Left ventricle myocardium superior (tissue), 1 donor: ENCODE measurements around the gene SLC2A4RG. TPM values are rescaled to one million over a fixed set of nuclear protein-coding genes. Genes with fewer than 3 reads are reported as not detected.
"Not testable (repeated sequence)": the region's sequence is repeated elsewhere in the genome, so short reads cannot be mapped to it uniquely, and the experiment has no call there.

ENCODE experiments used
- ATAC-seq: fragments of 200-7000 bp; cut with Tn5 transposase; one replicate; pipeline ENCODE4 v1.9.1; 2020; ENCODE audit warnings: mild to moderate bottlenecking, moderate library complexity
- DNase-seq: peaks from one replicate; pipeline ENCODE4 v3.0.0-alpha.2; 2020
- intact Hi-C: fragments of 100-400 bp; cut with micrococcal nuclease; formaldehyde crosslinking; loops from one replicate; pipeline ENCODE4 v1.11.0; 2022
- total RNA-seq: library from RNA; stranded (reverse); fragmentation: NEBNext Ultra II Directional; extraction: Animal tissue kit (Norgen Biotek cat#: 25700); gene quantifications from one replicate; pipeline ENCODE4 v1.2.1, GENCODE V29; 2021
- donor health status: DM: no; HTN: yes; CAD: no; lungs with severe emphysema.

The SLC2A4RG gene
- total RNA-seq, 1 donor from 2014 or later: 104 TPM

- intact Hi-C loops: no loop called here
- DNase-seq: no peak
These were observed 28.3 kb downstream of the SLC2A4RG start for GRCh38 chr20:63767886-63768285.

GRCh38 chr20:63768591-63769515 lies 29.3 kb downstream of the SLC2A4RG start:
- ATAC-seq: no peak
- intact Hi-C loops: no loop called here
- no peak for DNase-seq

More at GRCh38 chr20:63767886-63768285, 28.3 kb downstream of the SLC2A4RG start:
- ATAC-seq: no peak

- ATAC-seq: no peak
- intact Hi-C loops: no loop called here
- no peak for DNase-seq
These were observed 30.4 kb downstream of the SLC2A4RG start for GRCh38 chr20:63769891-63770474.

GRCh38 chr20:63771046-63771707 lies 31.6 kb downstream of the SLC2A4RG start:
- no peak for ATAC-seq
- no peak for DNase-seq
- intact Hi-C loops: no loop called here

GRCh38 chr20:63772781-63773518 lies 33.4 kb downstream of the SLC2A4RG start:
- ATAC-seq (peak; percentile 75), DNase-seq (peak; percentile 59)
- intact Hi-C loops: no loop called here

GRCh38 chr20:63773571-63774241 lies 34.1 kb downstream of the SLC2A4RG start:
- ATAC-seq (no peak), DNase-seq (no peak)
- intact Hi-C loops: no loop called here

- ATAC-seq: no peak
- intact Hi-C loops: no loop called here
- no peak for DNase-seq
These were observed 34.7 kb downstream of the SLC2A4RG start for GRCh38 chr20:63774306-63774705.

GRCh38 chr20:63775096-63775978 lies 35.8 kb downstream of the SLC2A4RG start:
- peak; percentile 59 for ATAC-seq
- DNase-seq: peak; percentile 75
- intact Hi-C loops: no loop called here

- intact Hi-C loops, DNase-seq, ATAC-seq: not testable (repeated sequence)
These were observed 37.3 kb downstream of the SLC2A4RG start for GRCh38 chr20:63776875-63777274.

- no peak for DNase-seq
- intact Hi-C loops: no loop called here
- ATAC-seq: no peak
These were observed 38.0 kb downstream of the SLC2A4RG start for GRCh38 chr20:63777614-63778013.

- DNase-seq (no peak), ATAC-seq (no peak)
- intact Hi-C loops: no loop called here
These were observed 38.6 kb downstream of the SLC2A4RG start for GRCh38 chr20:63778034-63778752.

GRCh38 chr20:63778857-63779256 lies 39.3 kb downstream of the SLC2A4RG start:
- intact Hi-C loops: no loop called here
- DNase-seq: no peak

GRCh38 chr20:63781181-63781580 lies 41.6 kb downstream of the SLC2A4RG start:
- intact Hi-C loops: loop anchor here (10.0 kb wide), 1 partner anchor 84 kb away; the partner anchor contains the start of genes ABHD16B and TPD52L2
- DNase-seq (no peak), ATAC-seq (no peak)

More at GRCh38 chr20:63778857-63779256, 39.3 kb downstream of the SLC2A4RG start:
- ATAC-seq: no peak

GRCh38 chr20:63782051-63782471 lies 42.5 kb downstream of the SLC2A4RG start:
- no peak for DNase-seq

GRCh38 chr20:63782521-63782971 lies 43.0 kb downstream of the SLC2A4RG start:
- ATAC-seq: no peak
- intact Hi-C loops: loop anchor here (10.0 kb wide), 1 partner anchor 82 kb away; the partner anchor contains the start of genes ABHD16B and TPD52L2
- no peak for DNase-seq

More at GRCh38 chr20:63782051-63782471, 42.5 kb downstream of the SLC2A4RG start:
- intact Hi-C loops: loop anchor here (10.0 kb wide), 1 partner anchor 83 kb away; the partner anchor contains the start of genes ABHD16B and TPD52L2
- ATAC-seq: no peak

GRCh38 chr20:63783970-63784369 lies 44.4 kb downstream of the SLC2A4RG start:
- no peak for DNase-seq
- no peak for ATAC-seq
- intact Hi-C loops: loop anchor here (10.0 kb wide), 1 partner anchor 81 kb away; the partner anchor contains the start of genes ABHD16B and TPD52L2
